ENCODE results near the gene TYMS. TPM values are rescaled to one million over a fixed set of nuclear protein-coding genes. Genes with fewer than 3 reads are reported as not detected.

TYMS gene
- total and polyA plus RNA-seq, 9 of the 15 experiments (the other 6 are each of a cell fraction or from before 2014, with no cell fraction given): 69.1 to 409 (median 175) TPM

GRCh38 chr18:617970-618504, 39.4 kb upstream of the TYMS start (continued):
- no peak for TF ChIP-seq RREB1 (CRISPR knock-in tag; IDR thresholded peaks at IDR 0.05)
- TF ChIP-seq ZHX1 (conservative IDR thresholded peaks at IDR 0.05; ENCODE audit: low read length): no peak
- no peak for TF ChIP-seq ID3 (CRISPR knock-in tag; IDR thresholded peaks at IDR 0.05)
- TF ChIP-seq ID3 (tag; IDR thresholded peaks at IDR 0.05): no peak
- TF ChIP-seq PTRF (tag; IDR thresholded peaks at IDR 0.05): no peak
- no peak for TF ChIP-seq ZNF12 (CRISPR knock-in tag; IDR thresholded peaks at IDR 0.05)
- no peak for TF ChIP-seq RBM17 (IDR thresholded peaks at IDR 0.05; ENCODE audit: borderline replicate concordance, low read depth, low read length)
- no peak for TF ChIP-seq AFF4 (CRISPR knock-in tag; IDR thresholded peaks at IDR 0.05)
- no peak for TF ChIP-seq XRCC3 (IDR thresholded peaks at IDR 0.05)
- no peak for TF ChIP-seq ZFP30 (CRISPR knock-in tag; IDR thresholded peaks at IDR 0.05; ENCODE audit: borderline replicate concordance)
- TF ChIP-seq TAF7 (tag; IDR thresholded peaks at IDR 0.05): no peak
- no peak for TF ChIP-seq MCM5 (IDR thresholded peaks at IDR 0.05; ENCODE audit: low read depth)
- TF ChIP-seq ZNF41 (CRISPR knock-in tag; conservative IDR thresholded peaks at IDR 0.05): no peak
- no peak for TF ChIP-seq ZNF699 (CRISPR knock-in tag; IDR thresholded peaks at IDR 0.05; ENCODE audit: insufficient replicate concordance)
